Measurements from ENCODE around the gene MAP3K6.

DNA sequence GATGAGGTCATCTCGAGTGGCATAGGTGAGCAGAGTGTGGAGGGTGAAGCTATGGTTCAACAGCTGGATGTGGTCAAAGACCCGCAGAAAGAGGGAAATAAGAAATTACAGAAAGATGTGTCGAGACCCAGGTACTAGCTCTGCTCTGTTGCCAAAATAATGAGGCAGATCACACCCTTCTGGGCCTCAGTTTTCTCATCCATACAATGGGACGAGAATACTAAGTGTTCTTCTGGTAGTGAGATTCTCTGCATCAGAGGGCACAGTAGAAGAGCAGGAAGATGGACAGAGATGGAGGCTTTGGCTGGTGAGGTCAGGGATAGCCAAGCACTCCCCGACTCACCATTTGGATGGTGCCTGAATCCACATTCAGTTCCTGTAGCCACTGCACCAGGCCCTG is 11.1 kb downstream of the MAP3K6 start:
- TF ChIP-seq, protein P1, sequence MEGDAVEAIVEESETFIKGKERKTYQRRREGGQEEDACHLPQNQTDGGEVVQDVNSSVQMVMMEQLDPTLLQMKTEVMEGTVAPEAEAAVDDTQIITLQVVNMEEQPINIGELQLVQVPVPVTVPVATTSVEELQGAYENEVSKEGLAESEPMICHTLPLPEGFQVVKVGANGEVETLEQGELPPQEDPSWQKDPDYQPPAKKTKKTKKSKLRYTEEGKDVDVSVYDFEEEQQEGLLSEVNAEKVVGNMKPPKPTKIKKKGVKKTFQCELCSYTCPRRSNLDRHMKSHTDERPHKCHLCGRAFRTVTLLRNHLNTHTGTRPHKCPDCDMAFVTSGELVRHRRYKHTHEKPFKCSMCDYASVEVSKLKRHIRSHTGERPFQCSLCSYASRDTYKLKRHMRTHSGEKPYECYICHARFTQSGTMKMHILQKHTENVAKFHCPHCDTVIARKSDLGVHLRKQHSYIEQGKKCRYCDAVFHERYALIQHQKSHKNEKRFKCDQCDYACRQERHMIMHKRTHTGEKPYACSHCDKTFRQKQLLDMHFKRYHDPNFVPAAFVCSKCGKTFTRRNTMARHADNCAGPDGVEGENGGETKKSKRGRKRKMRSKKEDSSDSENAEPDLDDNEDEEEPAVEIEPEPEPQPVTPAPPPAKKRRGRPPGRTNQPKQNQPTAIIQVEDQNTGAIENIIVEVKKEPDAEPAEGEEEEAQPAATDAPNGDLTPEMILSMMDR (IDR thresholded peaks at IDR 0.05) = no peak
- TF ChIP-seq POLR2AphosphoS5 (IDR thresholded peaks at IDR 0.05) = no peak
